GM15510 (cell line): ENCODE data around the gene RGS6.

ENCODE experiments used
- POLR2A ChIP-seq: IDR thresholded peaks from 3 replicates; pipeline ENCODE4 v1.6.1; 2011; ENCODE audit warnings: borderline replicate concordance; ENCODE audit not compliant: insufficient read length; ENCODE audit errors: extremely low read depth

RGS6 gene

DNA sequence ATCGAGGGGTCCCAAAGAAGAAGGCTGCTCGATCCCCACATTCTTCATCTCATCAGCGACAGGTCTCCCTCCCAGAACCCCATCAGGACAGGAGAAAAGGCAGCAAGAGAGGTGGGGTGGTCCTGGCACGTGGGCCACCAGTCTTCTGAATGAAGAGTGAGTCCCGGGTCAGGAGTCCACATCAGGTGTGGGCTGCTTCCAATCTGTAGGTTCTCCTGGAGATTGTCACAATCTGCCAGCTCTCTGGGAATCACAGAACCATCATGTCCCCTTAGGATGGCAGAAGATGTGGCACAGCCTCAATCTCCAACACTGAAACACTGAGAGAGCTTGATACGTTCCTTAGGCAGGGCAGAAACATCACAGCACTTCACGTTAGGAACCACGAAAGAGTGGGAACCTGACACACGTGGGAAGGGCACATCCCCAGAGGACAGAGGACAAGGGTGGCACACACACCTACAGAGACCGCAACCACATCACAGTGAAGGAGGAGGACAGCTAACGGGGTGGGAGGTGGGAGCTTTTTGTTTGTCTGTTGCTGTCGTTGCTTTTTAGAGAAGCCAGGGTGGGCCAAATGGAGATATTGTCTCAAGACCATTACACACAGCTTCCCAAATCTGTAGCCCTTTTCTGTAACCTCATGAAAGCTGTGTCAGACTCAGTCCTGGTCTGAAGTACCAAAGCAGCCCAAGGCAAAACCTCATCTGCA lies 677.1 kb downstream of the RGS6 start:
- no peak for TF ChIP-seq POLR2A

DNA sequence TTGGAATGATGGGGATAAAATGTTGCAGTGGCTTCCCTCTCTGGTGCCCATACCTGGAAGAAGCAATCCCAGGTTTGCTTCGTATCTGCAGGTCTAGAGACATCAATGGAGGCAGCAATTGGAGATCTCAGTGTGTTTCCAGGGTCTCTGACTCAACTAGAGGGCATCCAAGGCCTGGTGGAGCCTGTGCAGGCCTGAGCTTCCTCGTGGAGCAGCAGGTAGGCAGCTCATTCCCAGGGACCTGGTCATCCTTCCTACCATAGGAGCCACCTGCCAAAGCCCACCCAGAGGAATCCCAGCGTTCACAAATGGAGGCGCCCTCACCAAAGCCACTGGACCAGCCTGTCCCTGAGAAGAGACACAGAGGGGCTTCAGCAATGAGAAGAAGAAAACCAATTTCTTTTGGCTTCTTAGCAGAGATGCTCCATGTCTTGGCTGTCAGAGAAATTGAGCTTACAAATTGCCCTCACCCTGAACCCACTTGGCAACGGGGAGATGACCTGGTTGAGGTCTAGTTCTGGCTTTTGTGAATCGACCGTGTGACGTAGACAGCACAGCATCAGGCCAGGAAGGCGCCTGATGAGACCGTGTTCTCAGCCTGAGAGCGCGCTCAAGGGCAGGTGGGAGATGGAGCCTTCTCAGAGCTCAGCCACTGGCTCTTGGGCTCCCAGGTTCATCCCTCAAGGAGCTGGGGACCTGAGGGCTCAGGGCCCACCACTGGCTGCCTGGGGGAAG lies 678.0 kb downstream of the RGS6 start:
- no peak for TF ChIP-seq POLR2A

DNA sequence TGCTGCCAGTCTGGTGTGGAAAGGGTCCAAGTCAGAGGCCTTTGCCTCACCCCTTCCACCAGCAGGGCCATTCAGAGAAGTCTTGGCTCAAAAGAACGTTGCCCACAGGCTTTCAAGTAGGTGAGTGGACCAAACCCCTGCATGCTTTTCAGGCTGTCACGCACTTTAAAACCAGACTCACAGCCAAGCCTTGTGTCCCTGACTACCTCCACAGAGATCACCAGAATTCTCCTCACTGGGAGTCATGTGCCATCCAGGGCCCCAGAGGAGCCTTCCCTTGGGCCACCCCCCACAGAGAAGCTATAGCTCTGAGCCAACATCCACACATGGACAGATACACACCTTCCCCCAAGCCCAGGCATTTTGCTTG lies 678.6 kb downstream of the RGS6 start:
- TF ChIP-seq POLR2A, result no peak

DNA sequence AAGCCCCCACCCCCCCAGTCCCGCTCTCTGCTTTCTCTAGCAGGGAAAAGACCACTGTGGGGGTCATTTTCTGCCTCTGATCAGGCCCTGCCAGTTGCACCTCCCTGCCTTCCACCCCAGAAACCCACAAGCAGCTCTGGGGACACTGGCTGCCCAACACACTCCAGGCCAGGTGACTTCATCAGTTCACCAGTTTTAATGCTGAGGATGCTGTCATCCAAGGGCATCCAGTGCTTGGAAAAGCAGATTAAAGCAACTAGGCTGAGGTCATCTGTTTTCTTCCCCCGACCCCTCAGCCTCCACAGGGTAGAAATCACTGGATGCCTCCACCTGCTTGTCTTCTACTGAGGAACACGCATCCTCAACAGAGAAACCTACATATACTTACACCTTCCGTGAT lies 679.3 kb downstream of the RGS6 start:
- no peak for TF ChIP-seq POLR2A

DNA sequence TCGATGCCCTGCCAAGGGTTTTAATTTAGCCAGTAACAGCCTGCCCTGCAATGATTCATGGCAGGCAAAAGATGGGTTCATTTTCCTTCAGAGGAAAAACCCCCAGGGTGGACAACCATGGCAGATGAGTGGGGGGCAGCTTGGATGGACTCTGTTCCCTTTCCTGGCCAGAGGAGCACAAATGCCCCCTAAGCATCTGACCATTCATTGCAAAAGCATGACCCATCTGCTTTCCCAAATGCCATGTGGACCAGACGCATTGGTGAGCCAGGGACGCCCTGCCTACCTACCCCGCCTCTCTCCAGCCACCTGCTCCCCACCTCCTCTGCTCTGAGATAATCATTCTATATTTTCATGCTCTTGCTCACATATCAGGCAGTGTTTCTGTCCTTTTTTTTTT lies 679.8 kb downstream of the RGS6 start:
- TF ChIP-seq POLR2A, result no peak

DNA sequence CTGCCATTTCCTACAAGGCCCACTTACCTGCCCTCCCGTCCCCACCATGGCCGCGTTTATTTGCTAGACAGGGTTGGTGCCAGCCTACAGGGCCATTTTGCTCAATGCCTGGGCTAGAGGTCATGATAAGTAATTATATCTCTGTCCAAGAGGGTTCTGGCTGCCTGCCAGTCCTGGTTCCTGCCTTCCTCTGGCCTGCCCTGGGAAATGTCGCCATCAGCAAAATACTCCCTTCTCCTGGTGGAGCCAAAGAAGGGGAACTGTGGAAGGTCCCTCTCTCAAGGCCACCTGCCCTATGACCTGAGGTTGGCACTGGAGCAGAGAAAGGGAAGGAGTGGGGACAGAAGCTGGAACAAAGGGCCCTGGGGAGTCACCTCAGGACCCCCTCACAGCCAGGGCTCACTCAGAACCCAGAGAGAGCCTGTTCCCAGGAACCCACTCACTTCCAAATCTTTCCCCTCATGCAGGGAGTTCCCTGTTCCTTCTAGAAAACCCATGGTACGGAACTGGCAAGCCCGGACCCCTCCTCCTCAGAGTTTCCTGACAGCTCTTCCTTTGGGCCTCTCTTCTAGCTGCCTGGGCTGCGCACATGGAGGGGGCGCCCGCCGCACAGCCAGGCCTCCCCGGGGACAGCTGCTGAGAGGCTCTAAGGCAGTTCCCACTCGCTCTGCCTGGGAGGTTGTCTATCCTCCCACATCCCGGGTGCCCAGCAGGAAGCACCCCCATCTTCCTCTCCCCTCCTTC lies 681.2 kb downstream of the RGS6 start:
- TF ChIP-seq POLR2A, result no peak

DNA sequence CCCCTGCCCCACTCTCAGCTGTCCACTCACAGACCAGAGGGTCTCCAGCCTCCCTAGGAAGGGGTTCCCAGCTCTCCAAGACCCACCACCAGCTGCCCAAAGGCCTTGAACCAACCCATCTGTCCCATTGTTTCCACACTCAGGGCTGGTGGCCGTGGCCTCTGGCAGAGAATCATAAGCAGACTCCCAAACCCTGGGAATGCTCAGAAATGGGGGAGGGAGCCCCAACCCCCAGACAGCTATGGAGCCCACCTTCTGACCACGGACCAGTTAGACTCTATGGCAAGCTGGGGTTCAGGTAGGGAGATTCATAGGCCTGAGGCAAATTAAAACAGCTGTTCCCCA lies 681.7 kb downstream of the RGS6 start:
- TF ChIP-seq POLR2A, result no peak

DNA sequence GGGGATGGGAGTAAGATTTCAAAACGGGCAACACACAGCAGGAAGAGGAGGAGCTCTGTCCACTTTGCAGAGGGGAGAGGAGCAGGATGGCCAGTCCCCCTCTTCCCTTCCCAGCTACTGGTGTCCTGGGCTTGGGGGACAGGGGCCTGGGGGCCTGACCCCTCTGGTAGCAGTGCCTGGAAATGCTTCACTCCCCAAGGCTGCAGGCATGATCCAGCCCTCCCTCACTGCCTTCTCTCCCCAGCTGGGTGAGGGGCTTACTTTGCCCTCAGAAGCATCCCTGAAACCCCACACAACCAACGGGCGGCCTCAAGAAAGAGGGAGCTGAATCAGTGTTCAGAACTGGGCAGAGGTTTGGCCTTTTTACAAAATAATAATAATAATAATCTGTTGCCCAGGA lies 682.1 kb downstream of the RGS6 start:
- TF ChIP-seq POLR2A, result no peak

DNA sequence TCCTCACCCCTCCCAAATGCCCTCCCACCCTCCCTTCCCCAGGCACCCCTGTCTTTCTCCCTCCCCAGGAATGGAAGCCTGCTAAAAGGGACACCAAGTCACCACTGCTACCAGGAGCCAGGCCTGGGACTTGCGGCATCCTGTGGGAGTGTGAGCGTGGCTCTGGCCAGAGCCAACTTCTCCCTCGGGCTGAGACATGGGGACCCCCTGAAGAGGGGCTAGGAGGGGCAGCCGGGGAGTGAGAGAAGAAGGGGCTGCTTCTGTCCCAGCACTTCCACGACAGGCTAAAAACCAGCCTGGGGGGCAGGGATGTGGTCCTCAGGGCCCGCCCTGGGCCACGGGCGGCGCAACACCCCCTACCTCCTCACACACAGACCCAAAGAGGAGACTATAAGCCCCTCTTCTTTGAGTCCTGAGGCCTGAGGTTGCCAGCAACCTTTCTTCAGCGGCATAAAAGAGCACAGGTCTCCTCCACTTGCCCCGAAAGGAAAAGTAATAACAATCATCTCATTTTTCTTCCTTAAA lies 682.7 kb downstream of the RGS6 start:
- no peak for TF ChIP-seq POLR2A

DNA sequence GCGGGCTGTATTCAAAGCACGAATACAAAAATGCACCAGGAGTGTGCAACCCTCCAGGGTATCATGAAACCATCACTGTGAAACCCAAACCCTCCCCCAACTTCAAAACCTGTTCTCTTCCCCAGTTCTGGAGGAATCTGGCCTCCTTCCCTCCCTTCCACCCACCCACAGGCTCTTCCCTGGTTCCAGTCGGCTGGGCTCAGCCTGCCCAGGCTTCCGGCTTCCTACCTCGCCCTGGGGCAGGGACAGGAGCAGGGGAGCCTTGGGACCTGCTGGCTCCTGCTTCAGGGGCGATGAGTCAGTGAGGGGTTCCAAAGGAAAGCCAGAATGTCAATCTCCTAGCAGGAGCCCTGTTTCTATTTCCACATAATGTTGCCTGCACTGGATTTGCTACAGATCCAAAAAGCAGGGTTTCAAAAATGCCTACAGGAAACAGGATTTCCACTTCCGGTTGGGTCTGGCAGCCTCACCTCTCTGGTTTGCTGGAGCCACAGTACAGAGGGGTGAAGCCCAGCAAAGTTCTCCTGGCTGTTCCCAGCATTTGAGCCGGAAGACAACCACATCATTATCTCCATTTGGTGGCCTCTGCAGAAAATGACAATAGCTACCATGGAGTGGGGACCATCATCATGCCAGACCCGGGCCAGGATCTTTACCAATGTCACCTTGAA lies 683.4 kb downstream of the RGS6 start:
- no peak for TF ChIP-seq POLR2A
